ENCODE results near the gene BOD1L2. TPM values are rescaled to one million over a fixed set of nuclear protein-coding genes. Genes with fewer than 3 reads are reported as not detected.

BOD1L2 gene
- total and polyA plus RNA-seq, 7 donors, result not detected

GRCh38 chr18:57148263-57148662, 1.4 kb downstream of the BOD1L2 start:
- no peak overlapping the region for H3K27ac ChIP-seq
- intact Hi-C loops (cut with DNase I), result no loop called here
- no peak overlapping the region for H3K4me3 ChIP-seq
- H3K36me3 ChIP-seq (ENCODE audit: insufficient read depth in 1 of 2, low read depth in 1 of 2), result no peaks in the 10 kb centered on the region
- no peaks in the 10 kb centered on the region for H3K4me1 ChIP-seq
- ATAC-seq, result no peak
- H3K27me3 ChIP-seq (ENCODE audit: insufficient read depth in 3 of 3, low read length in 2 of 3), result peaks cover 0 to 7% (median 2%) of the 10 kb centered on the region in 3 donors
- no peak for DNase-seq
- TF ChIP-seq CTCF (IDR thresholded peaks at IDR 0.05), result no peak
- WGBS, 3 donors, result 55 to 65% (median 64%) methylated on average over 1 of the region's 1 CpG
- no peaks in the 10 kb centered on the region for H3K9me3 ChIP-seq

- WGBS, 3 donors, result 42 to 71% (median 49%) methylated on average over 1 of the region's 1 CpG
- H3K27ac ChIP-seq, result no peak overlapping the region
- no peaks in the 10 kb centered on the region for H3K9me3 ChIP-seq
- intact Hi-C loops (cut with DNase I), result no loop called here
- no peak for TF ChIP-seq CTCF (IDR thresholded peaks at IDR 0.05)
- DNase-seq (no peak), ATAC-seq (no peak)
- H3K4me3 ChIP-seq, result no peak overlapping the region
- H3K27me3 ChIP-seq (ENCODE audit: insufficient read depth in 3 of 3, low read length in 2 of 3), result peaks cover 0 to 7% (median 6%) of the 10 kb centered on the region in 3 donors
- no peaks in the 10 kb centered on the region for H3K36me3 ChIP-seq (ENCODE audit: insufficient read depth in 1 of 2, low read depth in 1 of 2)
- H3K4me1 ChIP-seq, result no peaks in the 10 kb centered on the region
Observed at GRCh38 chr18:57149051-57149450, 2.2 kb downstream of the BOD1L2 start.

- Histone ChIP-seq H3K4me1 (no peaks in the 10 kb centered on the region), H3K4me3 (no peak overlapping the region), H3K9me3 (no peaks in the 10 kb centered on the region), H3K36me3 (ENCODE audit: insufficient read depth in 1 of 2, low read depth in 1 of 2) (no peaks in the 10 kb centered on the region), H3K27ac (no peak overlapping the region), H3K27me3 (ENCODE audit: insufficient read depth in 3 of 3, low read length in 2 of 3) (peaks cover 0 to 7% (median 6%) of the 10 kb centered on the region in 3 donors)
- intact Hi-C loops (cut with DNase I), result no loop called here
- no peak for TF ChIP-seq CTCF (IDR thresholded peaks at IDR 0.05)
- WGBS, 3 donors, result 35 to 48% (median 40%) methylated on average over 4 of the region's 4 CpGs
- DNase-seq, result no peak
- ATAC-seq, result no peak
Observed at GRCh38 chr18:57149531-57149930, 2.6 kb downstream of the BOD1L2 start.

GRCh38 chr18:57150081-57150480, 3.2 kb downstream of the BOD1L2 start:
- no peaks in the 10 kb centered on the region for H3K36me3 ChIP-seq (ENCODE audit: insufficient read depth in 1 of 2, low read depth in 1 of 2)
- no peak for ATAC-seq
- TF ChIP-seq CTCF (IDR thresholded peaks at IDR 0.05), result no peak
- peaks cover 0 to 7% (median 6%) of the 10 kb centered on the region in 3 donors for H3K27me3 ChIP-seq (ENCODE audit: insufficient read depth in 3 of 3, low read length in 2 of 3)
- intact Hi-C loops (cut with DNase I), result no loop called here
- H3K4me1 ChIP-seq, result no peaks in the 10 kb centered on the region
- no peak for DNase-seq
- H3K4me3 ChIP-seq, result no peak overlapping the region
- WGBS, 3 donors, result 37 to 42% (median 37%) methylated on average over 7 of the region's 7 CpGs
- H3K27ac ChIP-seq, result no peak overlapping the region
- H3K9me3 ChIP-seq, result no peaks in the 10 kb centered on the region

- ATAC-seq (no peak), DNase-seq (no peak)
- TF ChIP-seq CTCF (IDR thresholded peaks at IDR 0.05), result no peak
- Histone ChIP-seq H3K4me1 (no peaks in the 10 kb centered on the region), H3K36me3 (ENCODE audit: insufficient read depth in 1 of 2, low read depth in 1 of 2) (no peaks in the 10 kb centered on the region), H3K4me3 (no peak overlapping the region), H3K27ac (no peak overlapping the region), H3K27me3 (ENCODE audit: insufficient read depth in 3 of 3, low read length in 2 of 3) (peaks cover 0 to 7% (median 6%) of the 10 kb centered on the region in 3 donors), H3K9me3 (no peaks in the 10 kb centered on the region)
- 2 to 6% (median 3%) methylated on average over 7 of the region's 7 CpGs for WGBS, 3 donors
- intact Hi-C loops (cut with DNase I), result no loop called here
Observed at GRCh38 chr18:57150828-57151227, 3.9 kb downstream of the BOD1L2 start.

All from psoas muscle (tissue), 8 donors.